ENCODE data around the gene IMPA2. TPM values are rescaled to one million over a fixed set of nuclear protein-coding genes. Genes with fewer than 3 reads are reported as not detected.

Gene IMPA2
- total RNA-seq, 4 donors from 2014 or later: 227 to 572 (median 354) TPM

DNA sequence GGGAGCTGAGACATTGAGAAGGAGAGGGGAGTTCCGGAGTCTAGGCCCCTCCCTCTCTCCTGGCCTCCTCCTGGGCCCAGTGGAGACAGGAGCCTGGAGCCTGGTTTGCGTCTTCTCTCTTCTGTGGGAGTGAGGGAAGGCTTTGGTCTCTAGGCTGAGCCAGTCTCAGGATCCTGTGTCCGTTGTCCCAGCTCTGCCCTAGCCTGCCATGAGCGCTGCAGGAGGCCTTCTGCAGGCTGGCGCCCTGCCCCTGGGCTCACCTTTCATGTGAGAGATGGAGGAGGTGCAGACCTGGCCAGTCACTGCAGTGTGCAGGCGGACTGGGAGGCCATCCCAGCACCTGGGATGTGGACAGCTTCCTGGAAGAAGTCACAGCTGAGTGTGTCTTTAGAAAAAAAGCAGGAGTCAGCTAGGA is 8.7 kb downstream of the IMPA2 start:
- H3K4me3 ChIP-seq (ENCODE audit: low read depth, poor library complexity, severe bottlenecking): no peak overlapping the region
- WGBS, 2 donors: 53 to 63% methylated on average over 6 of the region's 6 CpGs
- no peak for DNase-seq (ENCODE audit: low spot score in 2 of 2)
- TF ChIP-seq, protein P1, sequence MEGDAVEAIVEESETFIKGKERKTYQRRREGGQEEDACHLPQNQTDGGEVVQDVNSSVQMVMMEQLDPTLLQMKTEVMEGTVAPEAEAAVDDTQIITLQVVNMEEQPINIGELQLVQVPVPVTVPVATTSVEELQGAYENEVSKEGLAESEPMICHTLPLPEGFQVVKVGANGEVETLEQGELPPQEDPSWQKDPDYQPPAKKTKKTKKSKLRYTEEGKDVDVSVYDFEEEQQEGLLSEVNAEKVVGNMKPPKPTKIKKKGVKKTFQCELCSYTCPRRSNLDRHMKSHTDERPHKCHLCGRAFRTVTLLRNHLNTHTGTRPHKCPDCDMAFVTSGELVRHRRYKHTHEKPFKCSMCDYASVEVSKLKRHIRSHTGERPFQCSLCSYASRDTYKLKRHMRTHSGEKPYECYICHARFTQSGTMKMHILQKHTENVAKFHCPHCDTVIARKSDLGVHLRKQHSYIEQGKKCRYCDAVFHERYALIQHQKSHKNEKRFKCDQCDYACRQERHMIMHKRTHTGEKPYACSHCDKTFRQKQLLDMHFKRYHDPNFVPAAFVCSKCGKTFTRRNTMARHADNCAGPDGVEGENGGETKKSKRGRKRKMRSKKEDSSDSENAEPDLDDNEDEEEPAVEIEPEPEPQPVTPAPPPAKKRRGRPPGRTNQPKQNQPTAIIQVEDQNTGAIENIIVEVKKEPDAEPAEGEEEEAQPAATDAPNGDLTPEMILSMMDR (IDR thresholded peaks at IDR 0.05): no peak
- TF ChIP-seq POLR2A (IDR thresholded peaks at IDR 0.05): no peak
- intact Hi-C loops (cut with DNase I; ENCODE audit: low total_unique reads): no loop called here

DNA sequence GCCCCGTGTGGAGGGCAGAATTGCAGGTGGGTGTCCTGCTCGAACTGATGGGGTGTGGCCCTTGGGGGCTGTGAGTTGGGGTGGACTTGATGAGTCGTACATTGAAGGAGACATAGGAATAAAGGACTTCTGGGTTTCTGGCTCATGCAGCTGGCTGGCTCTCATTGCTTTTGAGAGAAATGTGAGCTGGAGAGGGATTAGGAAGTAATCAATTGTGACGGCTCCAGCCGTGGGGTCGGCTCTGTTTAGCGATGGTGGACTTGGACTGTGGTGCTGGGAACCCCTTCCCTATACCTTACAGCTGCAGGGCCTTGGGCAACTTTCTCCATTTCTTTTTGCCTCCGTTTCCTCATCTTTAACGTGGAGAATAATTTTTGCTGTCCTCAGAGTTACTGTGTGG is 9.2 kb downstream of the IMPA2 start:
- intact Hi-C loops (cut with DNase I; ENCODE audit: low total_unique reads): no loop called here
- TF ChIP-seq, protein P1 (IDR thresholded peaks at IDR 0.05): no peak
- no peak for TF ChIP-seq POLR2A (IDR thresholded peaks at IDR 0.05)
- no peak for DNase-seq (ENCODE audit: low spot score in 2 of 2)
- H3K4me3 ChIP-seq (ENCODE audit: low read depth, poor library complexity, severe bottlenecking): no peak overlapping the region
- 54 to 61% methylated on average over 9 of the region's 9 CpGs for WGBS, 2 donors

DNA sequence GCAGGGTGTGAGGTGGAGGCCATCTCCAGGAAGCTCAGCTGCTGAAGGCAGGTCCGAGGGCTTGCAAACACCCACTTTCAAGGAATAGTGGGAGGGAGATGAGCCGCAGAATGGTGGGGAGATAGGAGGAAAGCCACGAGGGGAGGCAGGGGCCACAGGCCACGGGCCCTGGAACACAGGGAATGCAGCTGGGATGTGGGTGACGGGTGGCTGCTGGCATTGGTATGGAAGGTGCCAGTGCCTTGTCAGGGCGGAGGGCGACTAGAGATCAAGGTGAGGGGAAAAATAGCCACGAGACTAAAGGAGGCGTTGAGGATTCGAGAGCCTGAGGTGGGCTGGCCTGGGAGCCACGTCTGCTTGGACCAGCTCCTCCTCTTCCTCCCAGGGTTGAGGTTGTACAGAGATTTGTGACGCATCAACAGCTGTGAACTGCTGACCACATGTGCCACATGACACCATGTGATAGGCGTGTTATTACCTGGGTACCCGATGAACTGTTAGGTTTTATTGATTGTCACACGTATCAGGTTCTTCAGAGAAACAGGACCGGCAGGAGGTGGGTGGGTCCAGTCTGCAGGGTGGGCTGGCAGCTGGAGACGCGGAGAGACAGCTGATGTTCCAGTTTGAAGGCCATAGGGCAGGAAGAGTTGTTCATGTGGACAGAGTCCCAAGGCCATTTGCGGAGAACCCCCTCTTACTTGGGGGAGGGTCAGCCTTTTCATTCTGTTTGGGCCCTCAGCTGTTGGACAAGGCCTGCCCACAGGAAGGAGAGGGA is 9.9 kb downstream of the IMPA2 start:
- intact Hi-C loops (cut with DNase I; ENCODE audit: low total_unique reads): no loop called here
- 86 to 87% methylated on average over 19 of the region's 19 CpGs for WGBS, 2 donors
- DNase-seq (ENCODE audit: low spot score in 2 of 2): no peak
- H3K4me3 ChIP-seq (ENCODE audit: low read depth, poor library complexity, severe bottlenecking): no peak overlapping the region
- TF ChIP-seq, protein P1 (IDR thresholded peaks at IDR 0.05): no peak
- TF ChIP-seq POLR2A (IDR thresholded peaks at IDR 0.05): no peak

DNA sequence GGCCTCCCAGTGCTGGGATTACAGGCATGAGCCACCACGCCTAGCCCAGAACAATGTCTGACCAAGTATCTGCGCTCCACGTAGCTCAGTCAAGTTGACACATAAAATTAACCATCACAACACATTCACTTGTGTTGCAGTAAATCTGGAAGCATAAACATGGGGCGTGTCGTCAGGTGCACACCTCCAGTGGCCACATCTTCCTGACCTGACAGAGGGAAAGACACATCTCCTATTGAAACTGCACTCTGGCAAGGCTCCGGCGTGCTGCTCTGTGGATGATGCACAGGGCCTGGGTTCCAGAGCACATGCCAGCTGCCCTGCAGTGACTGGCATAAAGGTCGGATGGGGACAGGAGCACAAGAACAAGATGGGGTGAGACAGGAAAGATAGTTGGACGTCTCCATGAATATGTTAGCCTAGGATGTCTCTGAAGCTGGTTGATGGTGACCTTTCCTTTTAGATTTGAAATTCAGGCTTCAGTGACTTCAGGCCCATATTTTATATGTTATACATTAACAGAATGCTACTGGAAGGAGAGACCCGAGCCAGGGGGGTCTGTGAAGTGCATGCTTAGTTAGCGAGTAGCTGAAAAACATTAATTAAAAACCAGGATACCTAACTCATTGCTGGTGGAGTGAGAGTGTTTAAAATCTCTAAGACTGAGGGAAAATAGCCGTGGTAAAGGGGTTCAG is 10.9 kb downstream of the IMPA2 start:
- H3K4me3 ChIP-seq (ENCODE audit: low read depth, poor library complexity, severe bottlenecking): no peak overlapping the region
- TF ChIP-seq, protein P1 (IDR thresholded peaks at IDR 0.05): no peak
- no peak for TF ChIP-seq POLR2A (IDR thresholded peaks at IDR 0.05)
- intact Hi-C loops (cut with DNase I; ENCODE audit: low total_unique reads): no loop called here
- 70% methylated on average over 12 of the region's 12 CpGs for WGBS, 2 donors
- DNase-seq (ENCODE audit: low spot score in 2 of 2): no peak

DNA sequence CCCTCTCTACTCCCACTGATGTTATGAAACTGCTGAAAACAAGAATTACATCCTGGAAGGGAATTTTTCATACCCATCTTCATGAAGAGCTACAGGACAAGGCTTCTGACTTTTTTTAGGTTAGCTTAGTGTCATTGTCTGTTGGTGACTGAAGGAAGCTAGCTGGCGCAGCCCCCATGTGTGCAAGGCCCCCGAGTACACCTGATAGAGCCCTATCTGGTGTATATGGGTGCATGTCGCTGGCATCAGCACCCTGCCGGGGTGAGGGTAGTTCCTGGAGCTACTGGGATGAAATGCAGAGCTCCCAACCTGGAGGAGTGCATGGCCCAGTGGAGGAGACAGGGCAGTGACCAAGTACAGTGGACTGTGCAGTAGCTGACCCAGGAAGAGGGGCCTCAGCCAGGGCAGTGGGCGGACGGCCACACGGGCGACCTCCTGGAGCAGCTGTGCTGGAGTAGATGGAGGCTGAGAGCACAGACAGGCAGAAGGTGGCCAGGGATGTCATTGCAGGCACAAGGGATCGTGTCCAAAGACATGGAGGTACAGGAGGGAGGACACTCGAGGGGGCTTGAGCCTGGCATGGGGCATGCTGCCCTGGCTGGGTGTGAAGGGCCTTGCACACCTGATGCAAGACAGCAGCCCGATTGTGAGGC is 12.1 kb downstream of the IMPA2 start:
- no peak for DNase-seq (ENCODE audit: low spot score in 2 of 2)
- H3K4me3 ChIP-seq (ENCODE audit: low read depth, poor library complexity, severe bottlenecking): no peak overlapping the region
- no peak for TF ChIP-seq POLR2A (IDR thresholded peaks at IDR 0.05)
- TF ChIP-seq, protein P1 (IDR thresholded peaks at IDR 0.05): no peak
- intact Hi-C loops (cut with DNase I; ENCODE audit: low total_unique reads): no loop called here
- WGBS, 2 donors: 90 to 94% methylated on average over 6 to 11 of the region's 11 CpGs

Data from lower leg skin (tissue), 4 donors.